ENCODE results near the gene CIDEB.
A peak's percentile ranks its signal among the peaks of the same experiment; 100 is the strongest.

The CIDEB gene

GRCh38 chr14:24286996-24287395 is 20.8 kb downstream of the CIDEB start:
- DNase-seq: no peak

GRCh38 chr14:24285351-24285750 is 22.4 kb downstream of the CIDEB start:
- DNase-seq: no peak

- DNase-seq: no peak
Observed at GRCh38 chr14:24284501-24285035, 23.2 kb downstream of the CIDEB start.

GRCh38 chr14:24283796-24284460 is 23.8 kb downstream of the CIDEB start:
- DNase-seq: no peak

- no peak for DNase-seq
Observed at GRCh38 chr14:24282736-24283135, 25.0 kb downstream of the CIDEB start.

GRCh38 chr14:24281636-24282035 is 26.1 kb downstream of the CIDEB start:
- DNase-seq: no peak

GRCh38 chr14:24280797-24281460 is 26.8 kb downstream of the CIDEB start:
- no peak for DNase-seq

GRCh38 chr14:24279301-24280186 is 28.2 kb downstream of the CIDEB start:
- peak; percentile 91 for DNase-seq

GRCh38 chr14:24278424-24278823 is 29.4 kb downstream of the CIDEB start:
- peak; percentile 41 for DNase-seq

GRCh38 chr14:24277606-24278321 is 30.0 kb downstream of the CIDEB start:
- peak; percentile 95 for DNase-seq

- no peak for DNase-seq
Observed at GRCh38 chr14:24277071-24277470, 30.7 kb downstream of the CIDEB start.

GRCh38 chr14:24274101-24274543 is 33.7 kb downstream of the CIDEB start:
- peak; percentile 59 for DNase-seq

- DNase-seq: peak; percentile 24
Observed at GRCh38 chr14:24273422-24273998, 34.3 kb downstream of the CIDEB start.

GRCh38 chr14:24272467-24272866 is 35.3 kb downstream of the CIDEB start:
- no peak for DNase-seq

- DNase-seq: no peak
Observed at GRCh38 chr14:24271834-24272263, 35.9 kb downstream of the CIDEB start.

GRCh38 chr14:24271134-24271833 is 36.5 kb downstream of the CIDEB start, which contains the start of gene RABGGTA:
TSS of gene RABGGTA (minus strand) at chr14:24271597. CDS start at chr14:24271115, 482 bp downstream.
- peak; percentile 95 for DNase-seq

GRCh38 chr14:24270537-24271133 is 37.1 kb downstream of the CIDEB start:
- no peak for DNase-seq

- DNase-seq: no peak
Observed at GRCh38 chr14:24269910-24270536, 37.8 kb downstream of the CIDEB start.

- no peak for DNase-seq
Observed at GRCh38 chr14:24269368-24269767, 38.4 kb downstream of the CIDEB start.

- no peak for DNase-seq
Observed at GRCh38 chr14:24268225-24268624, 39.6 kb downstream of the CIDEB start.

Measured in hematopoietic multipotent progenitor cell treated with erythropoietin and hydrocortisone succinate and interleukin-3 and kit ligand, for 4 days (in vitro differentiated cells).